HG03139 (cell line): ENCODE results near the gene CPEB3.

Experiments used
- ATAC-seq: cut with Tn5 transposase; IDR thresholded peaks from one replicate; pipeline ENCODE4 v1.9.1; 2021; ENCODE audit not compliant: unreplicated experiment

CPEB3 gene

GRCh38 chr10:92268748-92269147 lies 22.1 kb downstream of the CPEB3 start:
- no peak for ATAC-seq

GRCh38 chr10:92267343-92267742 lies 23.5 kb downstream of the CPEB3 start:
- no peak for ATAC-seq

GRCh38 chr10:92265687-92266258 lies 25.1 kb downstream of the CPEB3 start:
- ATAC-seq, result no peak

GRCh38 chr10:92264249-92264648 lies 26.6 kb downstream of the CPEB3 start:
- no peak for ATAC-seq

- no peak for ATAC-seq
Measured at GRCh38 chr10:92263396-92263795, 27.5 kb downstream of the CPEB3 start.

- ATAC-seq, result no peak
Measured at GRCh38 chr10:92248566-92248965, 42.3 kb downstream of the CPEB3 start.

- no peak for ATAC-seq
Measured at GRCh38 chr10:92244796-92245195, 46.1 kb downstream of the CPEB3 start.

- no peak for ATAC-seq
Measured at GRCh38 chr10:92242910-92243671, 47.8 kb downstream of the CPEB3 start.

- no peak for ATAC-seq
Measured at GRCh38 chr10:92242380-92242779, 48.5 kb downstream of the CPEB3 start.

GRCh38 chr10:92241501-92241900 lies 49.4 kb downstream of the CPEB3 start:
- no peak for ATAC-seq

GRCh38 chr10:92241158-92241500 lies 49.7 kb downstream of the CPEB3 start:
- ATAC-seq, result no peak

GRCh38 chr10:92240289-92241157 lies 50.4 kb downstream of the CPEB3 start:
- ATAC-seq, result no peak

- ATAC-seq, result no peak
Measured at GRCh38 chr10:92239600-92240288, 51.1 kb downstream of the CPEB3 start.

- ATAC-seq, result no peak
Measured at GRCh38 chr10:92239151-92239599, 51.7 kb downstream of the CPEB3 start.

GRCh38 chr10:92238586-92239098 lies 52.2 kb downstream of the CPEB3 start:
- no peak for ATAC-seq

- no peak for ATAC-seq
Measured at GRCh38 chr10:92238054-92238585, 52.8 kb downstream of the CPEB3 start.

GRCh38 chr10:92231196-92231595 lies 59.7 kb downstream of the CPEB3 start:
- ATAC-seq, result no peak

GRCh38 chr10:92222603-92223262 lies 68.1 kb downstream of the CPEB3 start:
- ATAC-seq, result no peak

- no peak for ATAC-seq
Measured at GRCh38 chr10:92219559-92219958, 71.3 kb downstream of the CPEB3 start.

- no peak for ATAC-seq
Measured at GRCh38 chr10:92218569-92218968, 72.3 kb downstream of the CPEB3 start.
